HL-60 (cell line): ENCODE results near the gene SLC34A1.

Experiments used
- DNase-seq, 2 experiments: peaks; one replicate each; pipeline ENCODE4 v3.0.0-alpha.2; 2010 to 2020; ENCODE audit warnings: low read depth in 1 of 2, low spot score in 1 of 2
- H3K27ac ChIP-seq: fragments of 250-450 bp; sonication (Bioruptor Pico); replicated peaks from 2 replicates; pipeline ENCODE4 v1.5.1; 2020; ENCODE audit warnings: mild to moderate bottlenecking, moderate library complexity
- H3K27me3 ChIP-seq: fragments of 250-450 bp; sonication (Bioruptor Pico); 2 replicates; pipeline ENCODE4 v1.5.1; 2021; ENCODE audit warnings: mild to moderate bottlenecking, moderate library complexity; ENCODE audit not compliant: insufficient read depth, poor library complexity, severe bottlenecking
- H3K4me3 ChIP-seq: replicated peaks from 2 replicates; pipeline ENCODE4 v1.5.1; 2011; ENCODE audit warnings: mild to moderate bottlenecking, control low read depth, low read length; ENCODE audit not compliant: insufficient read depth
- CTCF ChIP-seq: IDR thresholded peaks from one replicate; pipeline ENCODE4 v1.5.1; 2011; ENCODE audit warnings: low read length, control low read depth, inconsistent platforms; ENCODE audit not compliant: insufficient read depth
- GABPA ChIP-seq: IDR thresholded peaks from 2 replicates; pipeline ENCODE4 v1.6.1; 2012; ENCODE audit warnings: low read depth
- POLR2AphosphoS5 ChIP-seq: IDR thresholded peaks from 2 replicates; pipeline ENCODE4 v1.6.1; 2012; ENCODE audit warnings: low read depth
- REST ChIP-seq: IDR thresholded peaks from 2 replicates; pipeline ENCODE4 v1.6.1; 2012; ENCODE audit warnings: low read depth; ENCODE audit not compliant: insufficient replicate concordance
- SPI1 ChIP-seq: IDR thresholded peaks from 2 replicates; pipeline ENCODE4 v1.6.1; 2012; ENCODE audit warnings: low read depth, mild to moderate bottlenecking, borderline replicate concordance

SLC34A1 gene

GRCh38 chr5:177372034-177372896 is 12.0 kb upstream of the SLC34A1 start:
- Histone ChIP-seq H3K27ac (peak overlapping the region; percentile 32), H3K27me3 (no peaks in the 10 kb centered on the region), H3K4me3 (no peak overlapping the region)
- TF ChIP-seq GABPA (no peak), CTCF (no peak), SPI1 (peak; percentile 95), POLR2AphosphoS5 (no peak), REST (peak; percentile 43)
- DNase-seq: peak in 1 of 2 experiments; percentile 67

GRCh38 chr5:177372910-177373309 is 11.3 kb upstream of the SLC34A1 start:
- Histone ChIP-seq H3K4me3 (no peak overlapping the region), H3K27ac (peak overlapping the region; percentile 32), H3K27me3 (no peaks in the 10 kb centered on the region)
- DNase-seq: no peak
- TF ChIP-seq SPI1: no peak
- no peak for TF ChIP-seq CTCF
- TF ChIP-seq GABPA: no peak
- no peak for TF ChIP-seq POLR2AphosphoS5
- no peak for TF ChIP-seq REST

- no peak overlapping the region for H3K4me3 ChIP-seq
- no peak overlapping the region for H3K27ac ChIP-seq
- H3K27me3 ChIP-seq: no peaks in the 10 kb centered on the region
- DNase-seq: no peak
- TF ChIP-seq SPI1: no peak
- no peak for TF ChIP-seq POLR2AphosphoS5
- TF ChIP-seq REST: no peak
- no peak for TF ChIP-seq CTCF
- TF ChIP-seq GABPA: no peak
These were observed 10.4 kb upstream of the SLC34A1 start for GRCh38 chr5:177373806-177374205.
